Astrocyte (in vitro differentiated cells and primary cell): ENCODE results near the gene KCNC1.

Experiments used
- EZH2 ChIP-seq: IDR thresholded peaks from 2 replicates; pipeline ENCODE4 v1.6.1; 2012; ENCODE audit warnings: mild to moderate bottlenecking, low read length, inconsistent platforms; ENCODE audit not compliant: insufficient read depth
- TF ChIP-seq, protein P1 (sequence below): IDR thresholded peaks from 2 replicates; pipeline ENCODE4 v1.5.1; 2011; ENCODE audit warnings: low read depth, mild to moderate bottlenecking, inconsistent platforms, low read length, moderate library complexity; ENCODE audit not compliant: insufficient read depth

- TF ChIP-seq, protein P1, sequence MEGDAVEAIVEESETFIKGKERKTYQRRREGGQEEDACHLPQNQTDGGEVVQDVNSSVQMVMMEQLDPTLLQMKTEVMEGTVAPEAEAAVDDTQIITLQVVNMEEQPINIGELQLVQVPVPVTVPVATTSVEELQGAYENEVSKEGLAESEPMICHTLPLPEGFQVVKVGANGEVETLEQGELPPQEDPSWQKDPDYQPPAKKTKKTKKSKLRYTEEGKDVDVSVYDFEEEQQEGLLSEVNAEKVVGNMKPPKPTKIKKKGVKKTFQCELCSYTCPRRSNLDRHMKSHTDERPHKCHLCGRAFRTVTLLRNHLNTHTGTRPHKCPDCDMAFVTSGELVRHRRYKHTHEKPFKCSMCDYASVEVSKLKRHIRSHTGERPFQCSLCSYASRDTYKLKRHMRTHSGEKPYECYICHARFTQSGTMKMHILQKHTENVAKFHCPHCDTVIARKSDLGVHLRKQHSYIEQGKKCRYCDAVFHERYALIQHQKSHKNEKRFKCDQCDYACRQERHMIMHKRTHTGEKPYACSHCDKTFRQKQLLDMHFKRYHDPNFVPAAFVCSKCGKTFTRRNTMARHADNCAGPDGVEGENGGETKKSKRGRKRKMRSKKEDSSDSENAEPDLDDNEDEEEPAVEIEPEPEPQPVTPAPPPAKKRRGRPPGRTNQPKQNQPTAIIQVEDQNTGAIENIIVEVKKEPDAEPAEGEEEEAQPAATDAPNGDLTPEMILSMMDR: no peak
- no peak for TF ChIP-seq EZH2
Observed at GRCh38 chr11:17741487-17741886, 6.9 kb downstream of the KCNC1 start.
